ENCODE results near the gene ANKRD17.

The ANKRD17 gene

DNA sequence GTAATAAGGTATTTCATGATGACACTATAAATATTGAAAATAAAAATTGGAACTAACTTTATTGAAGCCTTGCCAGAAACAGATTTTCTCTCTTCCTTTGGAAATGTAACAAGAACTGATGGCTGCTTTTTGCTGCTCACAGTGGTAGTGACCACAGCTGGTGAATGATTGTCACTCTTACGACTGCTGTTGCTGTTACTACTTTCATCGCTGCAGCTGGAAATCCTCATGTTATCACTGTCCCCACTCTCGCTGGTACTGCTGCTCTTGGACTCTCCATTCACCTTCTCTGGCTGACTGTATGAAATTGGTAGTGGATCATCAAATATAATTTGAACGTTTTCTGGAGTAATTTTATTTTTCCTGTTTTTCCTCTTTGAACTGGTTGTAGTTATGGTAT, 160.6 kb downstream of the ANKRD17 start:
- Histone ChIP-seq H3K36me3 (ENCODE audit: control insufficient read depth in 2 of 2, insufficient read depth in 2 of 2, low read length in 2 of 2) (peaks cover 55 to 60% of the 10 kb centered on the region in 2 donors), H3K27ac (ENCODE audit: low read depth in 2 of 2, low read length in 2 of 2) (no peak overlapping the region), H3K4me3 (ENCODE audit: low read length in 2 of 2) (no peak overlapping the region), H3K4me1 (ENCODE audit: control insufficient read depth in 2 of 2, insufficient read depth in 2 of 2, low read length in 2 of 2) (no peaks in the 10 kb centered on the region), H3K9ac (ENCODE audit: low read depth in 1 of 2, low read length in 2 of 2) (no peak overlapping the region), H3K9me3 (ENCODE audit: control insufficient read depth in 2 of 2, low read length in 2 of 2) (no peaks in the 10 kb centered on the region), H3K27me3 (ENCODE audit: control insufficient read depth in 2 of 2, insufficient read depth in 2 of 2, low read length in 2 of 2) (no peaks in the 10 kb centered on the region)

- Histone ChIP-seq H3K27ac (ENCODE audit: low read depth in 2 of 2, low read length in 2 of 2) (no peak overlapping the region), H3K9ac (ENCODE audit: low read depth in 1 of 2, low read length in 2 of 2) (no peak overlapping the region), H3K27me3 (ENCODE audit: control insufficient read depth in 2 of 2, insufficient read depth in 2 of 2, low read length in 2 of 2) (no peaks in the 10 kb centered on the region), H3K4me1 (ENCODE audit: control insufficient read depth in 2 of 2, insufficient read depth in 2 of 2, low read length in 2 of 2) (no peaks in the 10 kb centered on the region), H3K9me3 (ENCODE audit: control insufficient read depth in 2 of 2, low read length in 2 of 2) (no peaks in the 10 kb centered on the region), H3K4me3 (ENCODE audit: low read length in 2 of 2) (no peak overlapping the region), H3K36me3 (ENCODE audit: control insufficient read depth in 2 of 2, insufficient read depth in 2 of 2, low read length in 2 of 2) (peaks cover 43% of the 10 kb centered on the region in 2 donors)
Measured at GRCh38 chr4:73092868-73093267, 165.7 kb downstream of the ANKRD17 start.

- Histone ChIP-seq H3K9ac (ENCODE audit: low read depth in 1 of 2, low read length in 2 of 2) (no peak overlapping the region), H3K27me3 (ENCODE audit: control insufficient read depth in 2 of 2, insufficient read depth in 2 of 2, low read length in 2 of 2) (no peaks in the 10 kb centered on the region), H3K9me3 (ENCODE audit: control insufficient read depth in 2 of 2, low read length in 2 of 2) (no peaks in the 10 kb centered on the region), H3K4me1 (ENCODE audit: control insufficient read depth in 2 of 2, insufficient read depth in 2 of 2, low read length in 2 of 2) (no peaks in the 10 kb centered on the region), H3K36me3 (ENCODE audit: control insufficient read depth in 2 of 2, insufficient read depth in 2 of 2, low read length in 2 of 2) (peaks cover 31 to 37% of the 10 kb centered on the region in 2 donors), H3K4me3 (ENCODE audit: low read length in 2 of 2) (no peak overlapping the region), H3K27ac (ENCODE audit: low read depth in 2 of 2, low read length in 2 of 2) (no peak overlapping the region)
Measured at GRCh38 chr4:73090738-73091137, 167.9 kb downstream of the ANKRD17 start.

- Histone ChIP-seq H3K9me3 (ENCODE audit: control insufficient read depth in 2 of 2, low read length in 2 of 2) (no peaks in the 10 kb centered on the region), H3K27me3 (ENCODE audit: control insufficient read depth in 2 of 2, insufficient read depth in 2 of 2, low read length in 2 of 2) (no peaks in the 10 kb centered on the region), H3K9ac (ENCODE audit: low read depth in 1 of 2, low read length in 2 of 2) (no peak overlapping the region), H3K4me3 (ENCODE audit: low read length in 2 of 2) (no peak overlapping the region), H3K36me3 (ENCODE audit: control insufficient read depth in 2 of 2, insufficient read depth in 2 of 2, low read length in 2 of 2) (peaks cover 30 to 45% of the 10 kb centered on the region in 2 donors), H3K27ac (ENCODE audit: low read depth in 2 of 2, low read length in 2 of 2) (no peak overlapping the region), H3K4me1 (ENCODE audit: control insufficient read depth in 2 of 2, insufficient read depth in 2 of 2, low read length in 2 of 2) (no peaks in the 10 kb centered on the region)
Measured at GRCh38 chr4:73087871-73088270, 170.7 kb downstream of the ANKRD17 start.

DNA sequence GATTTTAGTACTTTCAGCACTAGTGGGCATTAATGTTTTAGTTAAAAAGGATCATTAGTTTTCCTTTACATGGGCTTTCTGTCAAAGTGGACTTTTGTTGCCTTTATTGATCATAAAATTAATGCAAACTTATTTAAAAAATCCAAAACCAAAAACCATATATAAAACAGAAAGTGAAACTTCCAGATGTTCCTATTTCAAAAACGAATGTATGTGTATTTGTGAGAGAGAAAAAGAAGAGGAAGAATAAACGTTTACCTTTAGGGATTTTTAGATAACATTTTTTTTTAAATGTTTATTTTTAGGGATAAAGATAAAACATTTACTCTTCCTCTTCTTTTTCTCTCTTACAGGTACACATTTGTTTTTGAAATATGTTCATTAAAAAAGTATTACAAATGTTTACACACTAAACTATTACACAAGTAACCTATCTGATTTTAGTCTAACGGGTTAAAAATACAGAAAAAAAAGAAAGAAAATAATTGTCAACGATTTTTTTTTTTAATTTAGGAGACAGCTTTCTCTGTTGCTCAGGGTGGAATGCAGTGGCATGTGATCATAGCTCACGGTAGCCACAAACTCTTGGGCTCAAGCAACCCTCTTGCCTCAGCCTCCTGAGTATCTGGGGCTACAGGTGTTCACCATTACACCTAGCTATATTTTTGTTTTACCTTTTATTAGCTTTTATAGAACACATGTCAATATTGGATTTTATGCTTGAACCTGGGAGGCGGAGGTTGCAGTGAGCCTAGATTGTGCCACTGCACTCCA, 172.3 kb downstream of the ANKRD17 start:
- Histone ChIP-seq H3K9ac (ENCODE audit: low read depth in 1 of 2, low read length in 2 of 2) (no peak overlapping the region), H3K36me3 (ENCODE audit: control insufficient read depth in 2 of 2, insufficient read depth in 2 of 2, low read length in 2 of 2) (peaks cover 27 to 36% of the 10 kb centered on the region in 2 donors), H3K27me3 (ENCODE audit: control insufficient read depth in 2 of 2, insufficient read depth in 2 of 2, low read length in 2 of 2) (no peaks in the 10 kb centered on the region), H3K4me1 (ENCODE audit: control insufficient read depth in 2 of 2, insufficient read depth in 2 of 2, low read length in 2 of 2) (no peaks in the 10 kb centered on the region), H3K4me3 (ENCODE audit: low read length in 2 of 2) (peak overlapping the region in 1 of 2 donors; percentile 26), H3K9me3 (ENCODE audit: control insufficient read depth in 2 of 2, low read length in 2 of 2) (no peaks in the 10 kb centered on the region), H3K27ac (ENCODE audit: low read depth in 2 of 2, low read length in 2 of 2) (no peak overlapping the region)

DNA sequence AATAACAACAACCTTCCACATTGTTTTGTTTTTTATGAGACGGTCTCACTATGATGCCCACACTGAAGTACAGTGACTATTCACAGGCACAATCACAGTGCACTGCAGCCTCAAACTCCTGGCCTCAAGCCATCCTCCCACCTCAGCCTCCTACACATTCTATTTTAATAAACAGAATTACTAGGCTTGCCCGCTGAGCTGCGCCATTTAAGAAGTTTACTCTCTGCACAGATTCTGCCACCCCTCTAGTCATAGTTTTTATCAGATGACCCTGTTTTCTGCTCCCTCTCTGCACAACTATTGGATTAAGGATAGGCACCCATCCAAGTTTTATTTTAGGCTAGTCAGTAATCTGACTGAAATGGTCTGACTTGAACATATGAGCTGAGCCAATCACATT, 177.8 kb downstream of the ANKRD17 start:
- Histone ChIP-seq H3K4me1 (ENCODE audit: control insufficient read depth in 2 of 2, insufficient read depth in 2 of 2, low read length in 2 of 2) (no peaks in the 10 kb centered on the region), H3K36me3 (ENCODE audit: control insufficient read depth in 2 of 2, insufficient read depth in 2 of 2, low read length in 2 of 2) (peaks cover 38 to 52% of the 10 kb centered on the region in 2 donors), H3K9me3 (ENCODE audit: control insufficient read depth in 2 of 2, low read length in 2 of 2) (no peaks in the 10 kb centered on the region), H3K27ac (ENCODE audit: low read depth in 2 of 2, low read length in 2 of 2) (no peak overlapping the region), H3K4me3 (ENCODE audit: low read length in 2 of 2) (no peak overlapping the region), H3K27me3 (ENCODE audit: control insufficient read depth in 2 of 2, insufficient read depth in 2 of 2, low read length in 2 of 2) (no peaks in the 10 kb centered on the region), H3K9ac (ENCODE audit: low read depth in 1 of 2, low read length in 2 of 2) (no peak overlapping the region)

DNA sequence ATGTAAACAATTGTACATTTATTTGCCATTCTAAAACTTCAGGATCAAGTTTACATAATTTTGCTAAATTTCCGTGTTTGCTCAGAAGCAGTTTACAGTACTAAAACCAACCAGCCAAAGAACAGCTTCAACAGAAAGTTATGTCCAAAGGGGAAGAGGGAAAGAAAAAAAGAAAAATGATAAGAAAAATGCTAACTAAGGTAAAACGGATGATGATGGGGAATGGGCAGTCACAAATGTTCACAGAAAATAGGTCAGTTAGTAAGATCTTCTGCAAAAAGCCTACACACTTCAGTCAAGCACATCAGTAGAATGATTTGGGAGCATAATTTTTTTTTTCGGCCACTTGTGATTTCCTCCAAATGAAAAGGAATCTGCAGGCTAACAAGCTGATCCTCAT, 182.8 kb downstream of the ANKRD17 start:
- Histone ChIP-seq H3K4me3 (ENCODE audit: low read length in 2 of 2) (no peak overlapping the region), H3K9me3 (ENCODE audit: control insufficient read depth in 2 of 2, low read length in 2 of 2) (no peaks in the 10 kb centered on the region), H3K27me3 (ENCODE audit: control insufficient read depth in 2 of 2, insufficient read depth in 2 of 2, low read length in 2 of 2) (no peaks in the 10 kb centered on the region), H3K9ac (ENCODE audit: low read depth in 1 of 2, low read length in 2 of 2) (no peak overlapping the region), H3K27ac (ENCODE audit: low read depth in 2 of 2, low read length in 2 of 2) (no peak overlapping the region), H3K4me1 (ENCODE audit: control insufficient read depth in 2 of 2, insufficient read depth in 2 of 2, low read length in 2 of 2) (no peaks in the 10 kb centered on the region), H3K36me3 (ENCODE audit: control insufficient read depth in 2 of 2, insufficient read depth in 2 of 2, low read length in 2 of 2) (peaks cover 33 to 34% of the 10 kb centered on the region in 2 donors)

- Histone ChIP-seq H3K9me3 (ENCODE audit: control insufficient read depth in 2 of 2, low read length in 2 of 2) (no peaks in the 10 kb centered on the region), H3K27ac (ENCODE audit: low read depth in 2 of 2, low read length in 2 of 2) (peak overlapping the region; percentile 95 to 99), H3K9ac (ENCODE audit: low read depth in 1 of 2, low read length in 2 of 2) (peak overlapping the region; percentile 75 to 95), H3K4me1 (ENCODE audit: control insufficient read depth in 2 of 2, insufficient read depth in 2 of 2, low read length in 2 of 2) (peaks cover 6 to 11% of the 10 kb centered on the region in 2 donors), H3K27me3 (ENCODE audit: control insufficient read depth in 2 of 2, insufficient read depth in 2 of 2, low read length in 2 of 2) (no peaks in the 10 kb centered on the region), H3K4me3 (ENCODE audit: low read length in 2 of 2) (peak overlapping the region; percentile 80 to 94), H3K36me3 (ENCODE audit: control insufficient read depth in 2 of 2, insufficient read depth in 2 of 2, low read length in 2 of 2) (peaks cover 0 to 1% of the 10 kb centered on the region in 2 donors)
Measured at GRCh38 chr4:73070074-73070390, 188.6 kb downstream of the ANKRD17 start.

- Histone ChIP-seq H3K27me3 (ENCODE audit: control insufficient read depth in 2 of 2, insufficient read depth in 2 of 2, low read length in 2 of 2) (no peaks in the 10 kb centered on the region), H3K9ac (ENCODE audit: low read depth in 1 of 2, low read length in 2 of 2) (peak within 1 kb of the TSS; percentile 75 to 95), H3K4me3 (ENCODE audit: low read length in 2 of 2) (peak within 1 kb of the TSS; percentile 80 to 94), H3K36me3 (ENCODE audit: control insufficient read depth in 2 of 2, insufficient read depth in 2 of 2, low read length in 2 of 2) (peaks cover 0 to 2% of the 10 kb centered on the region in 2 donors), H3K4me1 (ENCODE audit: control insufficient read depth in 2 of 2, insufficient read depth in 2 of 2, low read length in 2 of 2) (peaks cover 6 to 11% of the 10 kb centered on the region in 2 donors), H3K27ac (ENCODE audit: low read depth in 2 of 2, low read length in 2 of 2) (peak within 1 kb of the TSS; percentile 95 to 99), H3K9me3 (ENCODE audit: control insufficient read depth in 2 of 2, low read length in 2 of 2) (no peaks in the 10 kb centered on the region)
Measured at GRCh38 chr4:73069338-73070073, 189.1 kb downstream of the ANKRD17 start, which contains the start of gene COX18. COX18 (minus strand) TSS chr4:73069716; CDS start chr4:73069649, 67 bp downstream.
